HCT116 (cell line): ENCODE data around the gene ATP6V0D1.

ENCODE experiments used
- ELF1 ChIP-seq: IDR thresholded peaks from 2 replicates; pipeline ENCODE4 v1.6.1; 2012; ENCODE audit warnings: low read depth, borderline replicate concordance
- EZH2 ChIP-seq: fragments of 200-600 bp; sonication (generic); IDR thresholded peaks from 2 replicates; pipeline ENCODE4 v1.6.1; 2017; ENCODE audit warnings: antibody characterized with exemption, mixed run types
- EZH2phosphoT487 ChIP-seq: fragments of 200-600 bp; IDR thresholded peaks from 2 replicates; pipeline ENCODE4 v1.6.1; 2018; ENCODE audit warnings: antibody characterized with exemption, borderline replicate concordance
- FOSL1 ChIP-seq: IDR thresholded peaks from 2 replicates; pipeline ENCODE4 v1.6.1; 2012; ENCODE audit warnings: low read depth
- POLR2A ChIP-seq: IDR thresholded peaks from 2 replicates; pipeline ENCODE4 v1.7.0; 2011; ENCODE audit warnings: borderline replicate concordance; ENCODE audit not compliant: insufficient read depth, insufficient read length; ENCODE audit errors: extremely low read depth
- YY1 ChIP-seq: IDR thresholded peaks from 2 replicates; pipeline ENCODE4 v1.6.1; 2011; ENCODE audit warnings: low read length, low read depth, moderate library complexity, mild to moderate bottlenecking; ENCODE audit not compliant: insufficient replicate concordance; ENCODE audit errors: extremely low read depth
- ZFX ChIP-seq: fragments of 450-650 bp; IDR thresholded peaks from 2 replicates; pipeline ENCODE4 v1.6.1; 2017
- TF ChIP-seq, protein P1 (sequence below), 3 experiments: fragments of 200-600 bp in 1 of 3; sonication (generic) in 1 of 3; IDR thresholded peaks in 2 of 3; conservative IDR thresholded peaks in 1 of 3; 2 replicates each; pipeline ENCODE4 v1.5.1; 2012 to 2017; ENCODE audit warnings: low read depth in 2 of 3, low read length in 2 of 3, antibody characterized with exemption in 1 of 3, borderline replicate concordance in 1 of 3, control low read depth in 1 of 3, mild to moderate bottlenecking in 1 of 3, mixed read lengths in 1 of 3, mixed run types in 1 of 3, moderate library complexity in 1 of 3; ENCODE audit not compliant: insufficient read depth in 1 of 3
- TF ChIP-seq, protein P2 (sequence below): IDR thresholded peaks from 2 replicates; pipeline ENCODE4 v1.6.1; 2012
- TF ChIP-seq, protein P3 (sequence below): IDR thresholded peaks from 2 replicates; pipeline ENCODE4 v1.6.1; 2012; ENCODE audit warnings: low read depth

DNA sequence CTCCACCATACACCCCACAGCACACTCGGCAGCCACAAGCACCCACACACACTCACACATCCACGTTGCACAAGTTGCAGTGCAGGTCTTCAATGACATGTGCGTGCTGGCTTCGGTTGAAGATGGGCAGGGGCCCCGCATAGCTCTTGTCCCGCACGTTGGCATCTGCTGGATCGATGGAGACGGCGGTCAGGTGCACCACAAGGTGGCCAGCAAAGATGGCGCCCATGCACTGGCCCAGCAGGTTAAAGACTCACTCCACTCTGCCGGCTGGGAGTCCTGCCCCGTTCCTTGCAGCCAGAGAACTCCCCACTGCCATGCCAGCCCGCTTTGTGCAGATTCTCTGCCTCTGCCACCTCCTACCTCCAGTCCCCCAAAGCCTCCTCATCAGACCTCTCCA lies 80.1 kb downstream of the ATP6V0D1 start:
- TF ChIP-seq, protein P1, sequence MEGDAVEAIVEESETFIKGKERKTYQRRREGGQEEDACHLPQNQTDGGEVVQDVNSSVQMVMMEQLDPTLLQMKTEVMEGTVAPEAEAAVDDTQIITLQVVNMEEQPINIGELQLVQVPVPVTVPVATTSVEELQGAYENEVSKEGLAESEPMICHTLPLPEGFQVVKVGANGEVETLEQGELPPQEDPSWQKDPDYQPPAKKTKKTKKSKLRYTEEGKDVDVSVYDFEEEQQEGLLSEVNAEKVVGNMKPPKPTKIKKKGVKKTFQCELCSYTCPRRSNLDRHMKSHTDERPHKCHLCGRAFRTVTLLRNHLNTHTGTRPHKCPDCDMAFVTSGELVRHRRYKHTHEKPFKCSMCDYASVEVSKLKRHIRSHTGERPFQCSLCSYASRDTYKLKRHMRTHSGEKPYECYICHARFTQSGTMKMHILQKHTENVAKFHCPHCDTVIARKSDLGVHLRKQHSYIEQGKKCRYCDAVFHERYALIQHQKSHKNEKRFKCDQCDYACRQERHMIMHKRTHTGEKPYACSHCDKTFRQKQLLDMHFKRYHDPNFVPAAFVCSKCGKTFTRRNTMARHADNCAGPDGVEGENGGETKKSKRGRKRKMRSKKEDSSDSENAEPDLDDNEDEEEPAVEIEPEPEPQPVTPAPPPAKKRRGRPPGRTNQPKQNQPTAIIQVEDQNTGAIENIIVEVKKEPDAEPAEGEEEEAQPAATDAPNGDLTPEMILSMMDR (IDR thresholded peaks at IDR 0.05 in 2 of 3, conservative IDR thresholded peaks at IDR 0.05 in 1 of 3; ENCODE audit: borderline replicate concordance in 1 of 3, insufficient read depth in 1 of 3, low read depth in 2 of 3, low read length in 2 of 3) = no peak
- TF ChIP-seq YY1 = no peak
- no peak for TF ChIP-seq ZFX
- no peak for TF ChIP-seq FOSL1
- no peak for TF ChIP-seq EZH2phosphoT487
- no peak for TF ChIP-seq POLR2A
- TF ChIP-seq ELF1 = no peak
- TF ChIP-seq EZH2 = no peak
- TF ChIP-seq, protein P2, sequence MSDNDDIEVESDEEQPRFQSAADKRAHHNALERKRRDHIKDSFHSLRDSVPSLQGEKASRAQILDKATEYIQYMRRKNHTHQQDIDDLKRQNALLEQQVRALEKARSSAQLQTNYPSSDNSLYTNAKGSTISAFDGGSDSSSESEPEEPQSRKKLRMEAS = no peak
- TF ChIP-seq, protein P3, sequence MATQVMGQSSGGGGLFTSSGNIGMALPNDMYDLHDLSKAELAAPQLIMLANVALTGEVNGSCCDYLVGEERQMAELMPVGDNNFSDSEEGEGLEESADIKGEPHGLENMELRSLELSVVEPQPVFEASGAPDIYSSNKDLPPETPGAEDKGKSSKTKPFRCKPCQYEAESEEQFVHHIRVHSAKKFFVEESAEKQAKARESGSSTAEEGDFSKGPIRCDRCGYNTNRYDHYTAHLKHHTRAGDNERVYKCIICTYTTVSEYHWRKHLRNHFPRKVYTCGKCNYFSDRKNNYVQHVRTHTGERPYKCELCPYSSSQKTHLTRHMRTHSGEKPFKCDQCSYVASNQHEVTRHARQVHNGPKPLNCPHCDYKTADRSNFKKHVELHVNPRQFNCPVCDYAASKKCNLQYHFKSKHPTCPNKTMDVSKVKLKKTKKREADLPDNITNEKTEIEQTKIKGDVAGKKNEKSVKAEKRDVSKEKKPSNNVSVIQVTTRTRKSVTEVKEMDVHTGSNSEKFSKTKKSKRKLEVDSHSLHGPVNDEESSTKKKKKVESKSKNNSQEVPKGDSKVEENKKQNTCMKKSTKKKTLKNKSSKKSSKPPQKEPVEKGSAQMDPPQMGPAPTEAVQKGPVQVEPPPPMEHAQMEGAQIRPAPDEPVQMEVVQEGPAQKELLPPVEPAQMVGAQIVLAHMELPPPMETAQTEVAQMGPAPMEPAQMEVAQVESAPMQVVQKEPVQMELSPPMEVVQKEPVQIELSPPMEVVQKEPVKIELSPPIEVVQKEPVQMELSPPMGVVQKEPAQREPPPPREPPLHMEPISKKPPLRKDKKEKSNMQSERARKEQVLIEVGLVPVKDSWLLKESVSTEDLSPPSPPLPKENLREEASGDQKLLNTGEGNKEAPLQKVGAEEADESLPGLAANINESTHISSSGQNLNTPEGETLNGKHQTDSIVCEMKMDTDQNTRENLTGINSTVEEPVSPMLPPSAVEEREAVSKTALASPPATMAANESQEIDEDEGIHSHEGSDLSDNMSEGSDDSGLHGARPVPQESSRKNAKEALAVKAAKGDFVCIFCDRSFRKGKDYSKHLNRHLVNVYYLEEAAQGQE = no peak
